Memory B cell (primary cell): Measurements from ENCODE around the gene PTPN1.
A peak's percentile ranks its signal among the peaks of the same experiment; 100 is the strongest.
"Not testable (repeated sequence)": the region's sequence is repeated elsewhere in the genome, so short reads cannot be mapped to it uniquely, and the experiment has no call there.

Source experiments
- ATAC-seq: fragments of 150-1000 bp; cut with Tn5 transposase; 2 replicates; pipeline ENCODE4 v1.10.0; 2021; ENCODE audit warnings: low read depth, mild to moderate bottlenecking, moderate library complexity
- DNase-seq, 2 donors: peaks; one replicate each; pipeline ENCODE4 v3.0.0; 2022; ENCODE audit warnings: low spot score in 2 of 2
- H3K27ac Mint-ChIP-seq: one replicate; pipeline ENCODE4 v1.8.0; 2022; ENCODE audit warnings: mild to moderate bottlenecking, moderate library complexity, mixed read lengths
- H3K27me3 Mint-ChIP-seq: one replicate; pipeline ENCODE4 v1.8.0; 2022; ENCODE audit warnings: mixed read lengths
- H3K36me3 Mint-ChIP-seq: one replicate; pipeline ENCODE4 v1.8.0; 2022; ENCODE audit warnings: mild to moderate bottlenecking, mixed read lengths
- H3K4me1 Mint-ChIP-seq: one replicate; pipeline ENCODE4 v1.8.0; 2022; ENCODE audit warnings: mixed read lengths
- H3K4me3 Mint-ChIP-seq: one replicate; pipeline ENCODE4 v1.8.0; 2022; ENCODE audit warnings: mild to moderate bottlenecking, moderate library complexity, mixed read lengths
- H3K9me3 Mint-ChIP-seq: one replicate; pipeline ENCODE4 v1.8.0; 2022; ENCODE audit warnings: mixed read lengths

PTPN1 gene

DNA sequence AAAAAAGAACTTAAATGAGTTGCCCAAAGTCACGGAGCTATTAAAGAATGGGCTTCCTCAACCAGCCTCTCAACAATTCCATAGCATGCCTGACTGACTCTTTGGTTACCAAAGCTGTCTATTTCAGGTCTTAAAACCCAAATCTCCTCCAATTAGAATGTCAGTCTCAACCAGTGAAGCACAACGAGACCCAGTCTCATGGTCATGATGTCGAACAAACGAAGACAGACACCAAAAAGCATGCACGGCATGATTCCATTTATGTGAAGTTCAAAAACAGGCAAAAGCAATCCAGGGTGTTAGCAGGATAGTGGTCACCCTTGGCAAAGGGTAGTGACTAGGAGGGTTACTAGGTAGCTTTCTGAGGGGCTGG, 16.3 kb upstream of the PTPN1 start:
- no peaks in the 10 kb centered on the region for H3K27me3 Mint-ChIP-seq
- no peak for ATAC-seq
- no peak overlapping the region for H3K4me3 Mint-ChIP-seq
- H3K36me3 Mint-ChIP-seq, result no peaks in the 10 kb centered on the region
- DNase-seq, result no peak
- H3K4me1 Mint-ChIP-seq, result peaks cover 15% of the 10 kb centered on the region
- no peaks in the 10 kb centered on the region for H3K9me3 Mint-ChIP-seq
- peak overlapping the region; percentile 22 for H3K27ac Mint-ChIP-seq

DNA sequence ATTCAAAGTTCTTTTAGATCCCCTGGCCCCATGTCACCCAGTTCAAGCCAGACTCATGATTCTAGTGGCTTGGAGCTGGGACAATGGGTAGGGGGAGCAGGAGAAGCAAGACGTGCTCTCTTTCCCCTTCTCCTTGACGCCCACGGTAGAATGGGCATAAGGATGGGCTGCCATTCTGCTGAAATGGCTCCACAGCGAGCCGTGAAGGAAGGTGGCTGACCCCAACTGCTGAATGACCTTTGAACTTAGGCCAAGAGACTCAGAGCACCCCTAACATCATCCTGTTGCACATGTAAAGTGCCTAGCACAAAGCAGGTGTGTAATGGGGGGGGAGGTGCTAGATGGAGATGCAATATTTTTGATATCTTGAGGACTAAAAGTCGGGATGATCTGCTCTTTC, 15.8 kb upstream of the PTPN1 start:
- Mint-ChIP-seq H3K27me3 (no peaks in the 10 kb centered on the region), H3K36me3 (no peaks in the 10 kb centered on the region), H3K27ac (no peak overlapping the region), H3K9me3 (no peaks in the 10 kb centered on the region), H3K4me3 (no peak overlapping the region), H3K4me1 (peaks cover 17% of the 10 kb centered on the region)
- ATAC-seq (no peak), DNase-seq (no peak)

DNA sequence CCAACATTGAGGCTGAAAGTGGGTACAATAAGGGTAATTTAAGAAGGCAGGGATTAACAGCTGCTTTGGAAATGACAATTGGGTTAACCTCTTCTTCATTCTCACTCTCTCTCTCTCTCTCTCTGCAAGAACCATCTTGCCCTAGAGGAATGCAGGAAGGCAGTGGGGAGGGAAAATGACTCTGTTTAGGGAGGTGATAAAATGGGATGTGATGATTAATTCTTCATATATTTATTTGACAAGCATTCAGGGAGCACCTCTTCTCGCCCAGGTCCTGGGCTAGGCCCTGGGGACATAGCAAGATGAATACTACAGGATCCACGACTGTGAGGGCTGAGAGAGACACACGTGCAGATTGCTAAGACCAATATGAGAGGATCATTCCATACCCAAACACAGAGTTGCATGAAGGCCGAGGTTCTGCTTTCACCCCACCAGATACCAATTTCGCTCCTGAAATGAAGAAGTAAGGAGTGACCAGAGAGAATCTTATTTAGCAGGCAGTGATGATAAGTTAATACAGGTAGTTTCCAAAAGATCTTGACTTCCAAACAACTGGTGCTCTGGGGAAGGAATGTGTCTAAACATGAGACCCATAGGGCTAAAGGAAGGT, 13.3 kb upstream of the PTPN1 start:
- ATAC-seq (no peak), DNase-seq (no peak)
- Mint-ChIP-seq H3K9me3 (no peaks in the 10 kb centered on the region), H3K4me3 (no peak overlapping the region), H3K4me1 (peaks cover 22% of the 10 kb centered on the region), H3K36me3 (no peaks in the 10 kb centered on the region), H3K27ac (peak overlapping the region; percentile 94), H3K27me3 (no peaks in the 10 kb centered on the region)

DNA sequence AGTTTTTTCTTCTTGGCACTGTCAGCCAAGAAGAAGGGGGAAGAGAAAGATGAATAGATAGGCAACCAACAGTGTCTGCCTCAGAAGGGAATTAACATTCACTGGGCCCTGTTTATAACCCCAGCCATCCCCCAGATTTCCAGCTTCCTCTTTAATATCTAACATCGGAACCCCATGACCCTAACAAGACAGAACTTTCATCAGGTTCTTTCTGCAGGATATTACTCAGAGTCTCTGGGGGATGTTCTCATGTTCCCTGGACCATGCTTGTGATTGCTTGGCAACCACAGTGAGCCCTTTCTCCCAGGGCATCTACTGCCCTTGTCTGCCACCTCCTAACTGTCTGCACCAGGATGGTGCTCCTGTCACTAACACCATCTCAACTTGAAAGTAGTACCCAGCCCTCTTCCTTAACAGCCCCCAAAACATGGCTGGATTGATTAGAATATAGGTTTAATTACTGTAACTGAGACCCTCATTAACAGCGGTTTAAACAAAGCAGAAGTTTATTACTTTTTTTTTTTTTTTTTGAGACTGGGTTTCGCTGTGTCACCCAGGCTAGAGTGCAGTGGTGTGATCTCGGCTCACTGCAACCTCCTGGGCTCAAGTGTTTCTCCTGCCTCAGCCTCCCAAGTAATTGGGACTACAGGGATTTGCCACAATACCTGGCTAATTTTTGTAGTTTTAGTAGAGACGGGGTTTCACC, 12.0 kb upstream of the PTPN1 start:
- Mint-ChIP-seq H3K27ac (peak overlapping the region; percentile 94), H3K27me3 (no peaks in the 10 kb centered on the region), H3K9me3 (no peaks in the 10 kb centered on the region), H3K36me3 (no peaks in the 10 kb centered on the region), H3K4me3 (no peak overlapping the region), H3K4me1 (peaks cover 26% of the 10 kb centered on the region)
- ATAC-seq, result peak; percentile 83
- DNase-seq, result peak in 1 of 2 donors; percentile 48

DNA sequence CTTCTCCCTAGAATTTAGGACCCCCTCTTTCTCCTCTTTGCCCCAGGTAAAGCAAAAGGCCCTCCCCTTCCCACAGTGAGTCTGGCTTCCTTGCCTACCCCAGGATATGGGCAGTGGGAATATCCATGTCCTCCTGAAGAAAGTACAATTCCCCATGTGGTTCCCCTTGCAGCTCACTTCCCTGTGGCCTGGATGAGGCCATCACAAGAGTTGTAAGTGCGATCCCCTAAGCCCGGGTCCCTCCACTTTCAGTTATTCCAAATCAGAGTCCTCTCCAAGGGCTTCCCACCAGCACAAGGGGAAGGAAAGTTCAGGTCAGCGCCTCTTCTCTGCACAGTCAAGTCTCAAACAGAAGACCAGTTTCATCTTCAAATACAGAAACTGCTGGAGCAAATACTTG, 10.2 kb upstream of the PTPN1 start:
- Mint-ChIP-seq H3K4me1 (peaks cover 32% of the 10 kb centered on the region), H3K27ac (peak overlapping the region; percentile 94), H3K36me3 (no peaks in the 10 kb centered on the region), H3K4me3 (no peak overlapping the region), H3K9me3 (no peaks in the 10 kb centered on the region), H3K27me3 (no peaks in the 10 kb centered on the region)
- ATAC-seq (no peak), DNase-seq (no peak)

DNA sequence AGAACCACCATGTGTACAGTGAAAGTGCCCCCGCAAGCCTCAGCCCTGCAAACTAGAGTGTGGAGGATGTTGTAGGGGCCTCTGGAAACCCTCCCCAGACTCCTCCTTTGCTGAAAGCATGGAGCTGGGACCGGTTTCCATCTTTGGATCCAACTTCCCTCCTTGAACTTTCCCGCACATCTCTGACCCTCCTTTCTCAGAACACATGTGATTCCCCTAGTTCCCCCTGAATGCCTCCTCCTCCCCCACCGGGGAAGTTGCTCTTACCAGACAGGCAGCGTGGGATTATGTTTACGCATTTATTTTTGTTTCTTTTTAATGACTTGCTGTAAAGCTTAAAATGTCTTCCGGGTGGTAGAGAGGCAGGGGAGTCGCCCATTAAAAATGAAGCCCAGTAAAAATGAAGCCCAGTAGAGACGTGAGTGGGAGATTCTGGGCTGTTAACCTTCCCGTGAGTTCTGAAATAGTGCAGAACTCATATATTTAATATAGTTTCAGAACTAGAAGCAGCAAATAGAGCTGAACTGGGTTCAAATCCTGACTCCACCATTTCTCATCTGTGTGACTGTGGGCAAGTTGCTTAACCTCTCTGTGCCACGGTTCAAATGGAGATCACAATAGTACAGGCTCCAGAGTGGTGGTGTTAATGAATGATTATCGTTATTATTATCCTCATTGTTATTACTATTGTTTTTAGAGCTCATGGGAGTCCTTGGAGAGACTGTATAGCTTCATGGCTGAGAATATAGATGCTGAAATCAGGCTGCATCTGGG, 8.0 kb upstream of the PTPN1 start:
- H3K4me3 Mint-ChIP-seq, result no peak overlapping the region

DNA sequence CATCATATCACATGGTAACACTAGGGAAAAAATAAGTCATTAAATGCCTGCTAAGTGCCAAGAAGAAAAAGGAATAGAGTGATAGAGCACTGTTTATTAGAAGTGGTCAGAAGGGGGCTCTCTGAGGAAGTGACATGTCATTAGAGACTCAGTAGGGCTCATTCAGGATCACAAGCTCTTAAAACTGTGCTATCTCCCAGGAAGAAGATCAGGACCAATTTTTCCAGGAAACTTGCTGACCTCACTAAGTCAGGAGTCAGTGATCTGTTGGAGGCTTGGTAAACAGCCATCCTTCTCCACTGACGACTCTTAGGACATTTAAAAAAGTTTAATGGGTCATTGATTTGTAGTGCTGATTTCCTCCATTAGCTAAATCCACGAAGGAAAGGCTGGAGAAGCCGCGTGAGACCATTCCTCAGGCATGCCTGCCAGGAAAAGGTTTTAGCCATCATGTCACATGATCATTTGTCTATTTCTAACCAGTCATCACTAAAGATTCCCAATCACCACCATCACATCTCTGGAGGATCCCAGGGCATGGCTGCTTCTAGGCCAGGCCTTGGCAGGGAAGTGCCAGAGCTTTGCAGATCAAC, 5.9 kb upstream of the PTPN1 start:
- peaks cover 25% of the 10 kb centered on the region for H3K4me1 Mint-ChIP-seq
- H3K4me3 Mint-ChIP-seq, result no peak overlapping the region
- DNase-seq (no peak), ATAC-seq (peak; percentile 61)
- H3K27ac Mint-ChIP-seq, result peak overlapping the region; percentile 75
- H3K36me3 Mint-ChIP-seq, result no peaks in the 10 kb centered on the region
- no peaks in the 10 kb centered on the region for H3K9me3 Mint-ChIP-seq
- no peaks in the 10 kb centered on the region for H3K27me3 Mint-ChIP-seq

More for the DNA sequence above, 8.0 kb upstream of the PTPN1 start:
- H3K36me3 Mint-ChIP-seq, result no peaks in the 10 kb centered on the region
- no peaks in the 10 kb centered on the region for H3K27me3 Mint-ChIP-seq
- peaks cover 31% of the 10 kb centered on the region for H3K4me1 Mint-ChIP-seq
- no peaks in the 10 kb centered on the region for H3K9me3 Mint-ChIP-seq
- ATAC-seq (no peak), DNase-seq (no peak)
- peak overlapping the region; percentile 71 for H3K27ac Mint-ChIP-seq

DNA sequence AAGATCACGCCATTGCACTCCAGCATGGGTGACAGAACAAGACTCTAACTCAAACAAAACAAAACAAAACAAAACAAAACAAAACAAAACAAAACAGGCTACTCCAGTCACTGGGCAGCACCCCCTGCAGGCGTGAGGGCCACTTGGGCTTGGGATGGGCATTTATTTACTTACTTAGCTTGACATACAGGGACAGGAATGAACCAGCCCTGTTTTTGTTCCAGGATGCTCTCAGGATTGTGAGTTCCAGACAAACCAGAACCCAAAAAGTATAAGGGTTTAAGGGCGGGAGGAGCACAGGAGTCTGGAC, 4.0 kb upstream of the PTPN1 start:
- no peak overlapping the region for H3K27ac Mint-ChIP-seq
- no peaks in the 10 kb centered on the region for H3K27me3 Mint-ChIP-seq
- no peak overlapping the region for H3K4me3 Mint-ChIP-seq
- ATAC-seq (no peak), DNase-seq (no peak)
- peaks cover 24% of the 10 kb centered on the region for H3K4me1 Mint-ChIP-seq
- H3K36me3 Mint-ChIP-seq, result peaks cover 6% of the 10 kb centered on the region
- H3K9me3 Mint-ChIP-seq, result no peaks in the 10 kb centered on the region

DNA sequence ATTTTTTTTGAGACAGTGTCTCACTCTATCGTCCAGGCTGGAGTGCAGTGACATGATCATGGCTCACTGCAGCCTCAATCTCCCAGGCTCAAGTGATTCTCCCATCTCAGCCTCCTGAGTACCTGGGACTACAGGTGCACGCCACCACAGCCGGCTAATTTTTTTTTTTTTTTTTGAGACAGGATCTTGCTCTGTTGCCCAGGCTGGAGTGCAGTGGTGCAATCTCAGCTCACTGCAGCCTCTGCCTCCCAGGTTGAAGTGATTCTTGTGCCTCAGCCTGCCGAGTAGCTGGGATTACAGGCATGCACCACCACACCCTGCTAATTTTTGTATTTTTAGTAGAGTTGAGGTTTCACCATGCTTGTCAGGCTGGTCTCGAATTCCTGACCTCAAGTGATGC, 2.4 kb upstream of the PTPN1 start:
- peaks cover 28% of the 10 kb centered on the region for H3K4me1 Mint-ChIP-seq
- ATAC-seq, H3K27ac Mint-ChIP-seq: not testable (repeated sequence)

DNA sequence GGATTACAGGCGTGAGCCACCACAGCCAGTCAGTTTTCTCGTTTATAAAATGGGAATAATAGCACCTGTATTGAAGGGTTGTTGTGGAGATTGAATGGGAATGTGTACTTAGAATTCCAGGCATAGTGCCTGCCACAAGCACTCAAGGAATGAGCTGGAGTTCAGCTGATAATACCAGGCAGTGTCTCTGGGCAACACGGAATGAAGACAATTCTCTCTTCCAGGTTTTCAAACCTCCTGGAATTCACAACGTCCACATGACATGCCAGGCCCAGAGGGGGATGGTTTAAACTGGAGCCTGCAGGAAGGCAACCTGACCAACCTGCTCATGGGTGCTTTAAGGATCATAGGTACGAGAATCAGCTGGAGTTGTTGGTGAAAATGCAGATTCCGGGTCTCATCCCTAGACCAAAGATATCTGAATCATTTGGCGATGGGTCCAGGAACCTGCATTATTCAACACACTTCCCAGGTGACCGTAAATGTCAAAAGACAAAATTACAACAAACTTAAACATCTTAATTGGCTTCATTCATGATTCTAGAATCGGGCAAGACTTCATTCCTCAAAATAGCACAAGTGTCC, 1.9 kb upstream of the PTPN1 start:
- no peak for ATAC-seq
- peaks cover 32% of the 10 kb centered on the region for H3K4me1 Mint-ChIP-seq
- H3K9me3 Mint-ChIP-seq, result no peaks in the 10 kb centered on the region
- peaks cover 8% of the 10 kb centered on the region for H3K36me3 Mint-ChIP-seq
- no peaks in the 10 kb centered on the region for H3K27me3 Mint-ChIP-seq
- no peak overlapping the region for H3K4me3 Mint-ChIP-seq
- no peak for DNase-seq
- H3K27ac Mint-ChIP-seq, result no peak overlapping the region

More for the DNA sequence above, 2.4 kb upstream of the PTPN1 start:
- H3K27me3 Mint-ChIP-seq, DNase-seq, H3K9me3 Mint-ChIP-seq, H3K4me3 Mint-ChIP-seq, H3K36me3 Mint-ChIP-seq: not testable (repeated sequence)

DNA sequence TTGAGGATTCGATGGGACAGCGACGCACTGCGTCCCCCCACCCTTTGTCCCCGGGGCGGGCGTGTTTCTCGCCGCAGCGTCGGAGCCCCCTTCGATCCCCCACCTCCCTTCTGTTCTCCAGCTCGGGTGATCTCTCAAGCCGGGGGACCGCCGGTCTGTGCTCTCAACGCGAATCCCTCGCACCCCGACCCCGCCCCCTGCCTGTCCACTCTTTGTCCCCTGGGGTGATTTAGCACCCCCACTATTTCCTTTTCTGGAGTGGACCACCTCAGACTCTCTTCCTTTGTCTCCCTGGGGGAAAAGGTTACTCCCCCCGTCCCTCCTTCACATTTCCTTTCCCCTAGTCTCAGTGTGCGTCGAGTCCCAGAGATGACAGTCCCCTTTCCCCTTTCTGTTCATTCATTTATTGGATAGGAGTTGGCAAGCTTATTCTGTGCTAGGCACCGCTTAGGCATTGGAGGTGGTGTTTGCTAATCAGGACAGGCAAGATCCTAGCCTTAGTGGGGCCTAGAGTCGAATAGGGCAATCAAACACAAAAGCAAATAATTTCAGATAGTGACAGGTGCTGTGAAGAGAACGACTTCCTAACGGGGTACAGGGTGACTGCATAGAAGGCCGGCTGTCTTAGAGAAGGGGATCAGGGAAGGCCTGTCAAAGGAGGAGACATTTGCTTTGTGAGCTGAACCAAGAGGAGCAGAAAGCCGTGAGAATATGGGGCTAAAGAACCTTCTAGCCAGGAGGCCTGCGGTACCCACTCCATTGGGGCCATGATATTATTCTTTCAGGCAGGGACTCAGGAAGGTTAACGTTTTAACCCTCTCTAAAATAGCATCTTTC, 741 bp downstream of the PTPN1 start:
- H3K27me3 Mint-ChIP-seq, result no peaks in the 10 kb centered on the region
- H3K4me1 Mint-ChIP-seq, result peaks cover 39% of the 10 kb centered on the region
- ATAC-seq (no peak), DNase-seq (no peak)
- H3K4me3 Mint-ChIP-seq, result peak overlapping the region; percentile 99
- peak overlapping the region; percentile 99 for H3K27ac Mint-ChIP-seq
- H3K36me3 Mint-ChIP-seq, result peaks cover 12% of the 10 kb centered on the region
- H3K9me3 Mint-ChIP-seq, result no peaks in the 10 kb centered on the region

DNA sequence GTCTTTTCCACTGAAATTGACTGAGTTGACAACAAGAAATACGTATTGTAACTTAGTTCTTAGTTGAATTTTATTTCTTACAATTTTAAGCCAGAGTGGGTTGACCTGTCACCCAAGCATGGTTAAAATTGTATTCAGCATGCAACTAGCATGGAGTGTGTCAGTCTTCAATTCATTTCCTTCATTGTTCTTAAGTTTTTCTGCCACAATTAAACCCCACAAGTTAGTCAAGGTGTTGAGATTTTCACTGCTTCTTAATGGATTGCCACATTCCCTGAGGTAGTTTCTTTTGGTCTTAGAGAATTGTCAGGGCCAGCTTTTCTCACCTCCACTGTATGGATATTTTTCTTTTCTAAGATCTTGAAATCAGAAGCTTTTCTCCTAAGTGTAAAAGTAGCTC, 2.1 kb downstream of the PTPN1 start:
- ATAC-seq (no peak), DNase-seq (no peak)
- Mint-ChIP-seq H3K36me3 (peaks cover 12% of the 10 kb centered on the region), H3K27me3 (no peaks in the 10 kb centered on the region), H3K4me1 (peaks cover 48% of the 10 kb centered on the region), H3K9me3 (no peaks in the 10 kb centered on the region), H3K27ac (peak overlapping the region; percentile 99), H3K4me3 (peak overlapping the region; percentile 99)

DNA sequence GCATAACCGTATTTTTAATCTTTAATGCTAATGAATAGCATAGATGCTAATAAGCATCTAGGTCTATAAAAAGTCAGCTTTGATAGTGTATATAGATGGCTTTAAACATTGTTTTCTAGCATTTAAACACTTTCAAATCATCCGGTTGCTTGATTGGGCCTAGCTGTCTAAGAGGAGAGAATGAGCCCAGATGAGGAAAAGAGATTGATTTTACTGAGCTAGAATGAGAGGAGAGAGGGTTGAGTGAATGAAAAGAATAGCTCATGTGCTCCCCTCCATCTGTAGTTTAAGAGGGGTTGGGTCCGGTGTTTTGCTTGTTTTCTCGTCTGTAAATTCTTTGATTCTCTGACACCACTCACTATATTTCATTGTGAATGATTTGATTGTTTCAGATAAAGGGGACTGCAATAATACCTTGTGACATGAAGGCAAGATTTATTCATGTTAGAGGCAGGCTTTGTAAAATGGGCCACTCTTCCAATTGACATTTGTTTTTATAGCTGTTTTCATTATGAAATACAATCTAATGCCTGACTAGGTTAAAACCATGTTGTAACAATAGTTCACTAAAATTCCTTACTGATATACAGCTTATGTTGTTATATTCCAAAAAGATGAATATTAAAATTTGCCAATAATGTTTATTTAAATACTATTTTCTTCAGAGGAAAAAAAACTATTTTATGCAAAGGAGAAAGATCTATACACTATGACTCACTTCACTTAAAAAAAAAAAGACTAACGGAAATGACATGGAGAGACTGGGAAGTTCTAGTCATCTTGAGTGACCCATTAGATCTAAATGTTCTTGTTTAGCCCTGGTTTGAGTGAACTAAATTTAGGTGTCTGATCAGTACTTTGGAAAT, 3.2 kb downstream of the PTPN1 start:
- no peak for ATAC-seq
- peak overlapping the region; percentile 99 for H3K27ac Mint-ChIP-seq
- H3K9me3 Mint-ChIP-seq, result no peaks in the 10 kb centered on the region
- peaks cover 14% of the 10 kb centered on the region for H3K36me3 Mint-ChIP-seq
- peak overlapping the region; percentile 99 for H3K4me3 Mint-ChIP-seq
- no peaks in the 10 kb centered on the region for H3K27me3 Mint-ChIP-seq
- peaks cover 54% of the 10 kb centered on the region for H3K4me1 Mint-ChIP-seq
- DNase-seq, result no peak
